ENCODE data around the gene RGS7. TPM values are rescaled to one million over a fixed set of nuclear protein-coding genes. Genes with fewer than 3 reads are reported as not detected.

The RGS7 gene
- total and polyA plus RNA-seq, 2 of the 8 experiments (the other 6 are each of a cell fraction or from before 2014, with no cell fraction given), result 1.6 to 3.0 TPM

- TF ChIP-seq RNF2 (IDR thresholded peaks at IDR 0.05; ENCODE audit: borderline replicate concordance, low read depth, low read length, missing control alignments, poor library complexity, severe bottlenecking), result no peak
- no peak for TF ChIP-seq GTF2F1 (IDR thresholded peaks at IDR 0.05; ENCODE audit: borderline replicate concordance, low read depth, low read length)
- no peak for TF ChIP-seq GABPA (IDR thresholded peaks at IDR 0.05; ENCODE audit: borderline replicate concordance, insufficient read depth, low read length)
- TF ChIP-seq SP4 (IDR thresholded peaks at IDR 0.05; ENCODE audit: low read length), result no peak
Measured at GRCh38 chr1:241131636-241132194, 225.3 kb downstream of the RGS7 start (continued).
